Mucosa of descending colon (tissue), 3 donors: ENCODE results near the gene RGS7. TPM values are rescaled to one million over a fixed set of nuclear protein-coding genes. Genes with fewer than 3 reads are reported as not detected.
"Not testable (repeated sequence)": the region's sequence is repeated elsewhere in the genome, so short reads cannot be mapped to it uniquely, and the experiment has no call there.

Experiments
- ATAC-seq: fragments of 200-7000 bp; cut with Tn5 transposase; one replicate; pipeline ENCODE4 v1.9.1; 2020; ENCODE audit warnings: mild to moderate bottlenecking, moderate library complexity
- DNase-seq, 3 donors: peaks; one replicate each; pipeline ENCODE4 v3.0.0-alpha.2; 2020
- H3K36me3 ChIP-seq: fragments of 200-600 bp; one replicate; pipeline ENCODE4 v1.8.0; 2021; ENCODE audit warnings: low read depth, mild to moderate bottlenecking
- H3K4me1 ChIP-seq: fragments of 200-600 bp; one replicate; pipeline ENCODE4 v1.8.0; 2021; ENCODE audit warnings: low read depth, mild to moderate bottlenecking
- H3K4me3 ChIP-seq: fragments of 200-600 bp; one replicate; pipeline ENCODE4 v1.8.0; 2021; ENCODE audit warnings: mild to moderate bottlenecking
- H3K9me3 ChIP-seq: fragments of 200-600 bp; one replicate; pipeline ENCODE4 v1.8.0; 2021; ENCODE audit warnings: mild to moderate bottlenecking
- CTCF ChIP-seq: fragments of 200-600 bp; IDR thresholded peaks from one replicate; pipeline ENCODE4 v1.8.0; 2022; ENCODE audit warnings: antibody characterized with exemption, mild to moderate bottlenecking
- intact Hi-C, 2 donors: fragments of 100-400 bp; cut with DNase I in 1 of 2; cut with micrococcal nuclease in 1 of 2; formaldehyde crosslinking; loops; one replicate each; pipeline versions ENCODE4 v1.11.0 to v1.11.1; 2022; cut with DNase I, micrococcal nuclease
- total RNA-seq, 3 donors: library from RNA; stranded (reverse); fragmentation: NEBNext Ultra II Directional in 2 of 3; extraction: Animal tissue kit (Norgen Biotek cat#: 25700) in 2 of 3; gene quantifications; one replicate each; pipeline versions ENCODE4 v1.2.1 to v1.2.4, GENCODE V29; 2021 to 2023
- donor health status: DM: no; HTN: no; CAD: no; lungs with moderate emphysema.
- donor health status: DM: no; HTN: no; CAD: no.
- donor health status: DM: no; HTN: yes; CAD: no.

The RGS7 gene
- total RNA-seq, 3 donors from 2014 or later = 0.51 TPM; not detected in 2

- intact Hi-C loops = no loop called here
- ATAC-seq = no peak
- Histone ChIP-seq H3K4me1 (no peaks in the 10 kb centered on the region), H3K4me3 (no peak overlapping the region), H3K36me3 (no peaks in the 10 kb centered on the region), H3K9me3 (no peaks in the 10 kb centered on the region)
- no peak for DNase-seq
- no peak for TF ChIP-seq CTCF
Observed at GRCh38 chr1:240763771-240764170, 593.2 kb downstream of the RGS7 start.

- intact Hi-C loops, H3K36me3 ChIP-seq, H3K9me3 ChIP-seq, DNase-seq, ATAC-seq, H3K4me1 ChIP-seq, H3K4me3 ChIP-seq: not testable (repeated sequence)
Observed at GRCh38 chr1:240763095-240763494, 593.9 kb downstream of the RGS7 start.

GRCh38 chr1:240762471-240762987 lies 594.5 kb downstream of the RGS7 start:
- DNase-seq, ATAC-seq, H3K4me1 ChIP-seq, H3K4me3 ChIP-seq, H3K9me3 ChIP-seq, intact Hi-C loops, H3K36me3 ChIP-seq: not testable (repeated sequence)

GRCh38 chr1:240758777-240759176 lies 598.2 kb downstream of the RGS7 start:
- intact Hi-C loops = not testable (repeated sequence)

GRCh38 chr1:240758296-240758695 lies 598.7 kb downstream of the RGS7 start:
- H3K36me3 ChIP-seq = no peaks in the 10 kb centered on the region
- H3K4me1 ChIP-seq = peaks cover 3% of the 10 kb centered on the region
- intact Hi-C loops = no loop called here
- no peaks in the 10 kb centered on the region for H3K9me3 ChIP-seq
- no peak for TF ChIP-seq CTCF
- DNase-seq (no peak), ATAC-seq (no peak)
- H3K4me3 ChIP-seq = no peak overlapping the region

More at GRCh38 chr1:240758777-240759176, 598.2 kb downstream of the RGS7 start:
- not testable (repeated sequence) for H3K9me3 ChIP-seq, DNase-seq, H3K36me3 ChIP-seq, ATAC-seq, H3K4me3 ChIP-seq, H3K4me1 ChIP-seq

GRCh38 chr1:240747907-240748306 lies 609.1 kb downstream of the RGS7 start:
- TF ChIP-seq CTCF = no peak
- Histone ChIP-seq H3K4me3 (no peak overlapping the region), H3K36me3 (no peaks in the 10 kb centered on the region), H3K9me3 (no peaks in the 10 kb centered on the region), H3K4me1 (no peaks in the 10 kb centered on the region)
- DNase-seq (no peak), ATAC-seq (no peak)
- intact Hi-C loops = no loop called here

GRCh38 chr1:240743705-240744104 lies 613.3 kb downstream of the RGS7 start:
- intact Hi-C loops = no loop called here
- H3K36me3 ChIP-seq = no peaks in the 10 kb centered on the region
- DNase-seq (no peak), ATAC-seq (no peak)
- no peaks in the 10 kb centered on the region for H3K4me1 ChIP-seq
- no peak for TF ChIP-seq CTCF
- no peaks in the 10 kb centered on the region for H3K9me3 ChIP-seq
- H3K4me3 ChIP-seq = no peak overlapping the region
